HG02938 (cell line): ENCODE measurements around the gene LIX1L.

Experiments used
- ATAC-seq: cut with Tn5 transposase; IDR thresholded peaks from one replicate; pipeline ENCODE4 v1.9.1; 2021; ENCODE audit warnings: mild to moderate bottlenecking, moderate library complexity; ENCODE audit not compliant: unreplicated experiment

LIX1L gene

GRCh38 chr1:145985502-145986439 is 28.0 kb upstream of the LIX1L start:
- no peak for ATAC-seq

- no peak for ATAC-seq
These were observed 27.3 kb upstream of the LIX1L start for GRCh38 chr1:145985129-145985501.

- no peak for ATAC-seq
These were observed 26.4 kb upstream of the LIX1L start for GRCh38 chr1:145983960-145984830.

- ATAC-seq: no peak
These were observed 25.4 kb upstream of the LIX1L start for GRCh38 chr1:145983206-145983675.

- ATAC-seq: no peak
These were observed 24.4 kb upstream of the LIX1L start for GRCh38 chr1:145982010-145982723.

GRCh38 chr1:145980457-145980994 is 22.7 kb upstream of the LIX1L start:
- ATAC-seq: no peak

- ATAC-seq: peak; percentile 21
These were observed 22.1 kb upstream of the LIX1L start for GRCh38 chr1:145979746-145980456.

GRCh38 chr1:145978854-145979745 is 21.3 kb upstream of the LIX1L start:
- ATAC-seq: peak; percentile 92

- ATAC-seq: no peak
These were observed 20.6 kb upstream of the LIX1L start for GRCh38 chr1:145978471-145978853.

- ATAC-seq: no peak
These were observed 20.0 kb upstream of the LIX1L start for GRCh38 chr1:145977486-145978470.

- ATAC-seq: no peak
These were observed 19.2 kb upstream of the LIX1L start for GRCh38 chr1:145977016-145977415.

- ATAC-seq: no peak
These were observed 17.4 kb upstream of the LIX1L start for GRCh38 chr1:145975216-145975615.

- ATAC-seq: no peak
These were observed 16.9 kb upstream of the LIX1L start for GRCh38 chr1:145974721-145975120.

GRCh38 chr1:145972580-145972979 is 14.8 kb upstream of the LIX1L start:
- no peak for ATAC-seq

- no peak for ATAC-seq
These were observed 9.5 kb upstream of the LIX1L start for GRCh38 chr1:145967288-145967687.

GRCh38 chr1:145965119-145965744 is 7.4 kb upstream of the LIX1L start:
- ATAC-seq: no peak

- ATAC-seq: peak; percentile 87
These were observed 6.7 kb upstream of the LIX1L start, which contains the start of the genes ANKRD34A and POLR3GL for GRCh38 chr1:145964328-145965118. ANKRD34A (minus strand) TSS chr1:145964575; CDS start chr1:145961759, 2,816 bp downstream. POLR3GL (plus strand) TSS chr1:145964690; CDS start chr1:145974866, 10,176 bp downstream.
